Measurements from ENCODE around the gene KRTAP10-2.
A peak's percentile ranks its signal among the peaks of the same experiment; 100 is the strongest.
"Not testable (repeated sequence)": the region's sequence is repeated elsewhere in the genome, so short reads cannot be mapped to it uniquely, and the experiment has no call there.

The KRTAP10-2 gene

DNA sequence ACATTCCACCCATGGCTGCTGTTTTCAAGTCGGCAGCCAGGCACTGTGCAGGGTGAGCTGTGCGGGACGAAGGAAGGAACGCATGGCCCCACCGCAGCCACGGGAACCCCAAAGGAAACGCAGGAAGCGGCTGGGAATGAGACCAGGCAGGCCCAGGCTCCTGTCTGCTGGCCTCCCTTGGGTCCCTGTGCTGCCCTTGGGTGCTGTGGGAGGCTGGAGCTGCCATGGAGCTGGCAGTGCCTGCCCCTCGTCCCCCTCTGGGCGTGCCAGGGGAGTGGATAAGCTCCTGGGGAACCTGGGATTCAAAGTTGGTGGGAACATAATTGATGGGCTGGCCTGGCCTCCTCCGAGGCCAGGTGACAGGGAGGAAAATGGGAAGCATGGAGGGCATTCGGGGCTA lies 17.0 kb upstream of the KRTAP10-2 start:
- FAIRE-seq = no peak

DNA sequence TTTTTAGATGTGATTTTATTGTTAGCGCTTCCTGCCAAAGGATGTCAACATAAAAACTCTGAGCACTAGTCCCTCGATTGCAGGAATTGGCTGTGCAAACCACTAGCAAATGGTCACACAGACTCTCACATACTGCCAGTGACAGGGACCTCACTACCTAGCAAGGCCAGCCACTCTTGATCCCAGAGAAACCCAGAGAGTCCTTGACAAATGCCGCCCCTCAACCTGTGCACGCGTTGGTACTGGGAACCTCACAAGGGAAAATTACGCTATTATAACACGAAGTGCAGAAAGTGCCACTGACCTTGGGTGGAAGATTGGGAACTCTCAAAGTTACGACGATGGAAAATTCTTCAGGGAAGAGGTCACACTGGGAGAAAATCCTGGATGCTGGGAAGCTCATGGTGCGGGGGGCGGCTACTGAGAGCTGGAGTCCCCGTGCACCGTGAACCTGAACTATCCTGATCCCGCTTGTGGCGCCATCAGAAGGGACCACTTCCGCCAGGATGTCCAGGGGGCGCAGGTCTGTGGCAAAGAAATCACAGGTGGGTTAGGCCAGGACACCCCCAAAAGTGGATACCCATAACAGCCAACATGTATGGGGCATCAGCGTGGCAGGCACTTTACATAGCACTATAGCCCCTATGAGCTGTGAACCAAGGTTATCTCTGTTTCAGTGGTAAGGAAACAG lies 16.3 kb upstream of the KRTAP10-2 start:
- no peak for DNase-seq (ENCODE audit: low spot score)
- no peak for FAIRE-seq

More for the DNA sequence above, 17.0 kb upstream of the KRTAP10-2 start:
- DNase-seq (ENCODE audit: low spot score) = no peak

DNA sequence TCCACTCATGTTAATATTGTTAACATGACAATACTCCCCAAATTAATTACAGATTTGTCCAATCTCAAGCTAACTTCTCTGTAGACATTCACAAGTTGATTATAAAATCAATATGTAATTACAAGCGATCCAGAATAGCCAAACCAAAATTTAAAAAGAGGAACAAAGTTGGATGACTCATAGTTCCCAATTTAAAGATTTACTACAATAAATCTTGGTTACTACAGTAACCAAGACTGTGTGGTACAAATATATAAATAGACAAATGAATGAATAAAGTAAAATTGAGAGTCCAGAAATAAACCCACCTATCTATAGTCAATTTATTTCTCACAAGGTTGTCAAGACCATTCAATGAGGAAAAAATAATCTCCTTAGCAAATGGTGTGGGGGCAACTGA lies 15.1 kb upstream of the KRTAP10-2 start:
- FAIRE-seq (no peak), DNase-seq (ENCODE audit: low spot score) (no peak)

DNA sequence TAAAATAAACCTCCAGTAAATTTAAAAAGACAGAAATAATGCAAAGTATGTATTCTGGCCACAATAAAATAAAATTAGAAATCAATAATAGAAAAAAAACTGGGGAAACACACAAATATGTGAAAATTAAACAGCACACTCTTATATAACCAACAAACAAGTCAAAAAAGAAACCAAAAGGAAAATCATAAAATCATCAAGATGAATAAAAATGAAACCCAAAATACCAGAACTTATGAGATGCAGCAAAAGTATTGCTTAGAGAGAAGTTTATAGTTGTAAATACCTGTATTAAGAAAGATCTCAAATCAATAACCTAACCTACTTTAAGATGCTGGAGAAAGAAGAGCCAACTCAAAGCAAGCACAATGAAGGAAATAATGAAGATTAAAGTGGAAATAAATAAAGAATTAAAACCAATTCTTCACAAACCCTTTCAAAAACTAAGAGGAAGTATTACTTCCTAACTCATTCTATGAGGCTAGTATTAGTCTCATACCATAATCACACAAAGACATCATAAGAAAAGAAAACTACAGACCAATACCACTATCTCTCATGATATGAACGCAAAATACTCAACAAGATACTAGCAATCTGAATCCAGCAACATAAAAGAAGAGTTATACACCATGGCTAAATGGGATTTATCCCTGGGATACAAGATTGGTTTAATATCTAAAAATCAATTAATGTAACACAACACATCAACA lies 13.7 kb upstream of the KRTAP10-2 start:
- DNase-seq (ENCODE audit: low spot score) = no peak
- FAIRE-seq = no peak

DNA sequence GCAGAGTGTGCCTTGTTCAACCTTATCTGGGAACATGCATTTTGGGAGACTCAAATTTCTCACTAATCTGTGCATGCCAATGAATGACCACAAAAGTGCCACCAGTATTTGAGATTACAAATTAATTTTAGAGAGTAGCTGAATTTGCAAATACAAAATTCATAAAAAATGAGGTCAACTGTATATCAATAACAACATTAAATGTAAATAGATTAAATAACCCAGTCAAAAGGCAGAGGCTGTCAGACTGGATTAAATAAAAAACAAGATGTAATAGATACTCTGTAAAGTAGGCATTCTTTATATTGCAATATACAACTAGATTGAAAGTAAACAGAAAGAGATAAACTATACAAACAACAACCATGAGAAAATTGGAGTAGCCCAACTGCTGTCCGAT lies 12.8 kb upstream of the KRTAP10-2 start:
- FAIRE-seq (no peak), DNase-seq (ENCODE audit: low spot score) (no peak)

DNA sequence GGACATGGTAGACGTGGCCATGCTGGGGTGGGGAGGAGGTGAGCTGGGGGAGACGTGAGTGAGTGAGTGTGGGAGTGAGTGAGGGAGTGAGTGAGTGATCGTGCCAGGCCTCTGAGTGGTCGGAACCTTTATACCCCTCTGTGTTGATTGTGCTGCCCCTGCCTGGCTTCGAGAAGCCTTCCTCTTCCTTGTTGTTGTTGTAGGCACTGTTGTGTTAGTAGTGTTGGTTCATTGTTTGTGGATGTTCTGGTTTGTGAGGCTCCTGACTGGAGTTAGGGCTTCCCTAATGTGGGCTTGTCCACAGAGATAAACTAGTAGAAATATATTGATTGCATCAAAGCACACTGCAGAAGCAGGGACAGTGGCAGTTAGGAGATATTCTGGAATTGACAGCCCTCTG lies 7.4 kb upstream of the KRTAP10-2 start, which contains the start of gene KRTAP10-3:
KRTAP10-3 (minus strand) TSS at position 101 of the 400 bp plus-strand sequence; CDS start at position 21, 80 bp downstream.
- FAIRE-seq (no peak), DNase-seq (ENCODE audit: low spot score) (no peak)

DNA sequence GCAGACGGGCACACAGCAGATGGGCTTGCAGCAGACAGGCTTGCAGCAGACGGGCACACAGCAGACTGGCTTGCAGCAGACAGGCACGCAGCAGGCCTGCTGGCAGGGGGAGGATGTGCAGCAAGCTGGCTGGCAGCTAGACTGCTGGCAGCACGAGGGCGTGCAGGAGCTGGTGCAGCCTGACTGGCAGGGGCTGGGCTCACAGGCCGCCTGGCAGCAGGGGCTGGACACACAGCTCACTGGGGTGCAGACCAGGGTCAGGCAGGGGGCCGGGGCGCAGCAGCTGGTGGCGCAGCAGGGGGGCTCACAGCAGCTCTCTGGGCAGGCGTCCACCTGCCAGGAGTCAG lies 7.0 kb upstream of the KRTAP10-2 start:
- not testable (repeated sequence) for DNase-seq (ENCODE audit: low spot score); FAIRE-seq

DNA sequence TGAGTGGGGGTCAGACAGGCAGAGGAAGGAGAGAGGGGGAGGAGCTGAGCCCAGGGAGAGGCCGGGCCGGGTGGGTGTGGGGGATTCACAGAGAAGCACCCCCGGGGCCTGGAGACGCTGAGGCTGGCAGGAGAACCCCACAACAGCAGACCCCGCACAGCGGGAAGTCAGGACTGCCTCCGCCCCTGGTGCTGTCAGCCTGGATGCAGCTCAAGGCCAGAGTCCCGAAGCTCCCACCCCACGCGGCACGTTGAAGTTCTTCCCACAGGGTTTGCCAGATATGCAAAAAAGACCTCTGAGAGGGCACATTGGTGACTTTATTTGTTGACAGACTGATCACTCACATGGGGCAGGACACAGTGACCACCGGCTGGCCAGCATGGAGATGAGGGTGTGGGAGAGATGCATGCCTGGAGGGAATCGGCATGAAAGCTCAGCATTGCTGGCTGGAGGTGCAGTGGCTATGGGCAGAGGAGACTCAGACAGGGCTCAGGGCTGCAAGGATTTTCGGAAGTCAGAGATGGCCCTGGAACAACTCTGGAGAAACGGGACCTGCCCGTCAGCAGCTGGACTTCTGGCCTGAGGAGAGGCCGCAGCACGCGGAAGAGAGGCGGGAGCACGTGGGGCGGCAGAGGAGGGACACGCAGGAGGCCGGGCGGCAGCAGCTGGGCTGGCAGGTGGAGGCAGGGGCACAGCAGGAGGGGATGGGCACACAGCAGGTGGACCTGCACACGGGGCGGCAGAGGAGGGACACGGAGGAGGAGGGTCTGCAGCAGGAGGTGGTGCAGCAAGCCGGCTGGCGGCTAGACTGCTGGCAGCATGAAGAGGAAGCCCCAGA lies 6.4 kb upstream of the KRTAP10-2 start:
- no peak for FAIRE-seq

DNA sequence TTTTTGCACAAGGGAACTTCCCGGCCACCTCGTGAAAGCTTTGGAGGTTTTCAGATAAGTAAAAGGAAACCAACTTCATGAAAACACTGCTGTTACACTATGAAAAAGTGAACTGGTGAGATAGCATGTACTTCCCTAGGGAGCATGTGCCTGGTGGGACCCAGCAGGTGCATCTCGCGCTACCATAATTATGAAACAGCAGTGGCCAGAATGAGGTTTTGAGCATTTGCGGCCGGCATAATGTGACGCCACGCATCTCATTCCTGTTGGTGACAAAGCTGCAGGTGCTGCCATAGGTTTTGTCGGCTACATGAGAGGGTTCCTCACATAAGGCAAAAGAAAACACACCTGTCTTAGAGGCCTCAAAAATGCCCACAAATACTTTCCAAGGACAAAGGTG lies 5.6 kb upstream of the KRTAP10-2 start:
- DNase-seq (ENCODE audit: low spot score) = no peak
- FAIRE-seq = no peak

More for the DNA sequence above, 6.4 kb upstream of the KRTAP10-2 start:
- DNase-seq (ENCODE audit: low spot score) = no peak

DNA sequence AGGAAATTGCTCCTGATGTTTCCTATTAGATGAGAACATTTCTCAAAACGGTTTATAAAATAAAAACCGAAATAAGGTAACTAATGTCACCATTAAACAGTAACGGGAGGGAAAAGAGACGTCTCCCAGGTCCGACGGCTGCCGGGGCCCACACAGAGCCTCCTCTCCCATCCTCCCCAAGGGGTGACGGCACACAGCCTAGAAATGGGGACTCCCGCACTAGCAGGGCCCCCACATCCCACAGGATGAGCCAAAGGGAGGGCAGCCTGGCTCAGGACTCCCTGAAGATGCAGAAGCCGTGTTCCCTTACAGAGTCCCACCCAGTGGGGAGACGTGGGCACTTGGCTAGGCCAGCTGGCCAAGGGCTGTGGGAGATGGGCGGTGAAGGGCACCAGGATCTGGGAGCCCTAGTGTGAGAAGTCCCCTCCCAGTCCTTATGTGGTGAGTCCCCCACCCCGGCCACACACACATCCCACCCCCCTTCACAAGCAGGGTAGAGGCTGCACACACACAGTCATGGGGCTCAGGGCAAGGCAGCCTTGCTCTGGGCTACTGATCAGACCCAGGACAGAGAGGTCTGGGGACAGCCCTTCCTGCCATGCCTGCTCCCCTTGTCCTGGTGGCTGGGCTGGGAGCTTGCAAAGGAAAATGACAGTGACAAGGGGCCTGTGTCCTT lies 4.0 kb upstream of the KRTAP10-2 start:
- no peak for DNase-seq (ENCODE audit: low spot score)
- FAIRE-seq = no peak

DNA sequence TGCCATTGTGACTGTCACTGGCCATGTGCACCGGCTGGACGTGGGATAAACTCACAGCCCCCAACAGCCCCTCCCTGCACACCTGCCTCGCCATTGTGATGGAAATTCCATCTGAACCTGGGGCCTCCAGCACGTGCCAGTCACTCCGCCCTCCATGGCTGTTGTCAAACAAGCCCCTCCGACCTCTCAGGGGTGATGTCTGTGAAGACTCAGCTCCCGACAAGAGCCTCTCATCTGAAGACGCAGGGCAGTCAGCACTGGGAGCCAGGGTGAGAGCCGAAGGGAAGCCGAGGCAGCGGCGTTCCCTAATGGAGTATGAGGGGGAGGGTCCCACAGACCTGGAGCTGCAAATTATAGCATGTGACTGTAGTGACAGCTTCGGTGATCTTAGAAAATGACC lies 1.4 kb upstream of the KRTAP10-2 start:
- no peak for DNase-seq (ENCODE audit: low spot score)
- no peak for FAIRE-seq

DNA sequence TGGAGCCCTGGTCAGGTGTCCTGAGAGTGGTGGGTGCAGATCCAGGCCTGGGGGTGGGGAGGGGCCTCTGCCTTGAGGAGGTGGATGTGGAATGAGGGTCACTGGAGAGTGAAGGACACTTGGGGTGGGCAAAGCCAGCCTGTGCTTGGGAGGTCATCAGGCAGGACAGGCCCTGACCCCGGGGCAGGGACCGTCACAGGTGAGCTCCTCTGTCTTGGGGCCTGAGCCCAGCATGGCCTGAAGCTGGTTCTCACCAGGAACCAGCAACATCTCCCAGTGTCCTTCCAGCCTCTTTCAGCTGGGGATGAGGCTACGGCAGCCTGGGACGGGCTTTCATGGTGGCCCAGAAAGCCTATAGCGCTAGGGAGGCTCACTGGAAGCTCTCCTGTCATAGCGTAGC lies 831 bp upstream of the KRTAP10-2 start:
- FAIRE-seq (no peak), DNase-seq (ENCODE audit: low spot score) (no peak)

DNA sequence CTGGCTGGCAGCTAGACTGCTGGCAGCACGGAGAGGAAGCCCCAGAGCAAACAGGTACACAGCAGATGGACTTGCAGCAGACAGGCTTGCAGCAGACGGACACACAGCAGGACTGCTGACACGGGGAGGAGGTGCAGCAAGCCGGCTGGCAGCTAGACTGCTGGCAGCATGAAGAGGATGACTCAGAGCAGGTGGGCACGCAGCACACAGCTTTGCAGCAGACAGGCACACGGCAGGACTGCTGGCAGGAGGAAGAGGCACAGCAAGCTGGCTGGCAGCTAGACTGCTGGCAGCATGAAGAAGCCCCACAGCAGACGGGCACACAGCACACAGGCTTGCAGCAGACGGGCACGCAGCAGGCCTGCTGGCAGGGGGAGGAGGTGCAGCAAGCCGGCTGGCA lies 498 bp downstream of the KRTAP10-2 start:
- DNase-seq (ENCODE audit: low spot score) (no peak), FAIRE-seq (peak; percentile 55)

DNA sequence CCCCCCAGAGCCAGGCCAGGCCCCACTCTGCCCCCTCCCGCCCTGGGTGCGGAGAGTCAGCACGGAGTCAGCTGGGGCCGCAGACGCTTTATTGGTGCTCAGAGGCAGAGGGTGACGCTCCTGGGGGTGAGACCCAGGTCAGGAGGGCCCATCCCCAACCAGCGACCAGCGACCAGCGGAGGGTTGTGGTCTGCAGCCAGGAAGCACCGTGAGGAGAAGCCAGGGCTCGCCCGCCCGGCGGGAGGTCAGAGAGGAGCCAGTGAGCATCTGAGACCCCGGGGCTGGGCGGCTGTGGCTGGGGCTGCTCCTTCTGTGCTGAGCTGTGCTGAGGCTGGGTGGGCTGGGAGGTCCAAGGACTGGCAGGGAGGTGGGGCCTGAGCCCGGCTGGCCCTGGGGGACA lies 1.0 kb downstream of the KRTAP10-2 start:
- peak; percentile 92 for FAIRE-seq
- DNase-seq (ENCODE audit: low spot score) = not testable (repeated sequence)

DNA sequence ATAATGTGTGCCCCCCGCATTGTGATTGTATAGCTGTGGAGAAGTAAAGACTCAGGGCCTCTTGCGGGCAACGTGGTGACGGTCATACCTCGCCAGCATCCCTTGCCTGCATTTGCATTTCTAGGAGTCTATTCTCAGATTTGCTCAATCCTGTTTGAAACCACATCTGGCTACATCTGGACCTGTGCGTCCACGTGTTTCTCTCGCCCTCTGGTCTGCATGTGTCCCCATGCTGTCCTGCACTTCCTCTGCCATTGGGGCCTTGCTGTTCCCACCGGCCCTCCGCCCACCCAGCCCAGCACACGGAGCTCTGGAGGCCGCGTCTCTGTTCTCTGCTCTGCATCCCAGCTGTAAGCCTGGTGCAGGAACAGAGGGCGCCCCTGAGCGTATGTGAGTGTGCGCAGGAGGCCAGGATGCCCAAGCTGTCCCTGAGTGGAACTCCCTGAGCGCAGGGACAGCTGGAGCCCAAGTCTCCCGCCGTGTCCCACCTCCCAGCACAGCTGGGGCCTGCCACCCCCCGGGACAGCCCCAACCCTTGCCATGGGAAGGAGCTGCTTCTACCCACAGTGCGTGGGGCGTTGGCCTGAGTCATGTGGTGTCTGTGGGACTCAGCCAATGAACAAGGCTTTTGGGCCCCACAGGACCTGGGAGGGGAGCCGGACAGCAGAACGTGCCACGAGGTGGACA lies 1.6 kb downstream of the KRTAP10-2 start:
- FAIRE-seq = no peak
- no peak for DNase-seq (ENCODE audit: low spot score)

DNA sequence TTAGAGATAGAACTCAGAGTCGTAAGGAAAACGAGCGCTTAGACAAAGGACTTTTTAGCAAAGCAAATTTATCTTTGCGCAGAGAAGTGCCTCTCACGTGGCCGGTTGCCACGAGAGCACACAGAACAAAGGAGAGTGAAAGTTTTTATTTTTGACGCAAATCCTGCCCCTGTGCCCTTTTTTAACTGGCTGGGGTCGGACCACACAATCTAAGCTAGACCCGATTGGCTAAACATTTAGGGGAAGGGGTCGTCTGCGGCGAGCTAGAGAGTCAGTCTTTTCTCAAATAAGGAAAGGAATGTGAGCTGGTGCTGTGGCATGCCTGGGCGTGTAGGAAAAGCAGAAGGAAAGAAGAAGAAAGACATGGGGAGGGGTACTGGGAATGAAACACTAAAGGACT lies 2.4 kb downstream of the KRTAP10-2 start:
- no peak for FAIRE-seq
- no peak for DNase-seq (ENCODE audit: low spot score)

DNA sequence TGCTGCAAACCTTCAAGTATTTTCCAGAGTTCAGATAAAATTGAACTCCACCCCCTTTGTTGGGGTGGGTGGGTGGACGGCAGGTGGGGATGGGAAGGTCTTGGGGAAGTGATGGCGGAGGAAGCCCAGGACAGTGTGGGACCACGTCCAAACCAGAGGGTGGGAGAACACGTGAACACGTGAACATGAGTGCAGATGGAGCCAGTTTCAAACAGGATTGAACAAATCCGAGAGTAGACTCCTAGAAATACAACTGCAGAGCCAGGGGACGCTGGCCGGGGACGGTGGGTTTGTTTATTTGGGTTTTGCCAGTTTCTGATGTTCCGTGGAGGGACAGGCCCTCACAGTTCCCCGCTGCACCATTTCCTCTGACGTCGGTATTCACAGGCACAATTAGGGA lies 2.9 kb downstream of the KRTAP10-2 start:
- DNase-seq (ENCODE audit: low spot score) = no peak
- no peak for FAIRE-seq

DNA sequence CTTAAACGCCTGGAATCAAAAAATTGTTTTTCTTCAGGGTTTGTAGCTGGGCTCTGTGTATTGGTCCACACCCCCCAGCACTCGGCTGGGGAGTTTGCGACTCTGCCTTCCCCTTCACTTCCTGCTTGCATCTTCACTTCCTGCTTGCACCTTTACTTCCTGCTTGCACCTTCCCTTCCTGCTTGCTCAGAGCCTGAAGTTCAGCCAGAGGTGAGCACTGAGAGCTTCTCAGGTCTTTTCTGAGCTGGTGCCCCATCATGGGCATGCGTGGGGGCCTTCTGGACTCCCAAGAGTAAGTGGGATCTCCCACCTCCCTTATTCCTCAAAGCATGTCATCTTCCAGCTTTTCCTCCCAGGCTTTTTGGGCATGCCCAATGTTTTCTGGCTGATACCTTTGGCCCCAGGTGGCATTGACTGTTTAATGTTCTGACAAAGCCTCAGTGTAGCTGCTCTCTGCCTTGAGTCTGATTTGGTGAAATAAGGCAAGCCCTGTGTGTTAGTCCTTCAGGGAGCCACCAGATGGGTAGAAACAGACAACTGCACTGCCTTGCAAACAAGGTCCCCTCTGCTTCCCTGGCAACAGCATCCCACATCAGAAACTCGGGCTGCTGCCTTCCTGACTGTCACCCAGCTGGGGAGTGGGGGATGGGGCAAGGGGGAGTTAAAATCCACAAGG lies 3.5 kb downstream of the KRTAP10-2 start:
- no peak for DNase-seq (ENCODE audit: low spot score)
- FAIRE-seq = no peak

DNA sequence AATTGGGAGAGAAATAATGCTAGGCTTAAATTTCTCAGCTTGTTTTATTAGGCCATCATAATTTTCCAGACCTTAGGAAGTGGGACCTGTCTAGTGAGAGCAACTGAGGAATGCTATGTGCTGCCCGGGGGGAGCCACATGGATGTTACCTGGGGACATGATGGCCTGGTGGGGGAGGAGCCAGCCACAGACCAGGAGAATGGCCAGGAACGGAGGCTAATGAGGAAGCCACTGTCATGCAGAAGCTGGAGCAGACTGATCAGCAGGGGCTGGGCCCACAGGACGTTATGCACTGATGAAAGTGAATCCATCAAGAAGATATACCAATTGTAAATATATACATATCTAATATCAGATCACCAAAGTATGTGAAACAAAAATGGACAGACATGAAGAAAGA lies 6.7 kb downstream of the KRTAP10-2 start:
- no peak for FAIRE-seq
- no peak for DNase-seq (ENCODE audit: low spot score)

DNA sequence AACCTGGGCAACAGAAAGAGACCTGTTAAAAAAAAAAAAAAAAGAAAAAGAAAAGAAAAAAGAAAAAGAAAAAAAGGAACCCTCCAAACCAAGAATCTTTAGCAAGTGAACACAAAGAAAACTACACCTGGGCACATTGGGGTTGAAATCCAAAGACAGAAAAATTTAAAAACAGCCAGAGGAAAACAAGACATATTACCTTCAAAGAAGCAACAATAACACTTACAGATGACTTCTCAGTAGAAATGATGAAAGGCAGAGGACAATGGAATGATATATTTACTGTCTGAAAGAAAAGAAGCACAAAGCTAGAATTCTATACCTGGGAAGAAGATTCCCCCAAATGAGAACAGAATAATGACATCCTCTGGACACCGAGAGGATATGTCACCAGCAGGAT lies 8.6 kb downstream of the KRTAP10-2 start:
- no peak for DNase-seq (ENCODE audit: low spot score)
- no peak for FAIRE-seq

Measured in urothelium cell line (cell line).